GM23338 (cell line): ENCODE measurements around the gene SUPT3H.
"Not testable (repeated sequence)": the region's sequence is repeated elsewhere in the genome, so short reads cannot be mapped to it uniquely, and the experiment has no call there.

Experiments used
- CREB1 ChIP-seq: fragments of 250-450 bp; sonication (Bioruptor Pico); IDR thresholded peaks from 2 replicates; pipeline ENCODE4 v1.5.0; 2020; ENCODE audit warnings: low read depth, mild to moderate bottlenecking, moderate library complexity
- EZH2 ChIP-seq: fragments of 200-600 bp; sonication (generic); IDR thresholded peaks from one replicate; pipeline ENCODE4 v1.8.0; 2017; ENCODE audit warnings: antibody characterized with exemption, mild to moderate bottlenecking, low read depth; ENCODE audit not compliant: unreplicated experiment
- EZH2phosphoT487 ChIP-seq: fragments of 200-600 bp; sonication (generic); IDR thresholded peaks from one replicate; pipeline ENCODE4 v1.8.1; 2018; ENCODE audit warnings: antibody characterized with exemption; ENCODE audit not compliant: unreplicated experiment
- JUNB ChIP-seq: IDR thresholded peaks from one replicate; pipeline ENCODE4 v1.6.1; 2016; ENCODE audit warnings: antibody characterized with exemption; ENCODE audit not compliant: unreplicated experiment
- NANOG ChIP-seq: IDR thresholded peaks from 2 replicates; pipeline ENCODE4 v1.6.1; 2016; ENCODE audit warnings: antibody characterized with exemption, borderline replicate concordance
- POLR2AphosphoS5 ChIP-seq: IDR thresholded peaks from 2 replicates; pipeline ENCODE4 v1.6.1; 2016; ENCODE audit warnings: antibody characterized with exemption, low read depth
- STAT1 ChIP-seq: IDR thresholded peaks from one replicate; pipeline ENCODE4 v1.6.1; 2016; ENCODE audit warnings: antibody characterized with exemption; ENCODE audit not compliant: unreplicated experiment
- TF ChIP-seq, protein P1 (sequence below), 2 experiments: fragments of 200-600 bp in 1 of 2; sonication (generic) in 1 of 2; conservative IDR thresholded peaks; 2 replicates each; pipeline versions ENCODE4 v1.5.1 to v1.6.1; 2016 to 2017; ENCODE audit warnings: antibody characterized with exemption in 2 of 2, low read depth in 2 of 2, mild to moderate bottlenecking in 2 of 2, moderate library complexity in 1 of 2
- TF ChIP-seq, protein P2 (sequence below): IDR thresholded peaks from one replicate; pipeline ENCODE4 v1.6.1; 2018; ENCODE audit warnings: antibody characterized with exemption; ENCODE audit not compliant: unreplicated experiment
- TF ChIP-seq, protein P3 (sequence below): IDR thresholded peaks from 2 replicates; pipeline ENCODE4 v1.6.1; 2016; ENCODE audit warnings: antibody characterized with exemption
- TF ChIP-seq, protein P4 (sequence below): fragments of 250-450 bp; sonication (Bioruptor Pico); IDR thresholded peaks from 2 replicates; pipeline ENCODE4 v1.5.0; 2020; ENCODE audit warnings: mild to moderate bottlenecking, moderate library complexity

DNA sequence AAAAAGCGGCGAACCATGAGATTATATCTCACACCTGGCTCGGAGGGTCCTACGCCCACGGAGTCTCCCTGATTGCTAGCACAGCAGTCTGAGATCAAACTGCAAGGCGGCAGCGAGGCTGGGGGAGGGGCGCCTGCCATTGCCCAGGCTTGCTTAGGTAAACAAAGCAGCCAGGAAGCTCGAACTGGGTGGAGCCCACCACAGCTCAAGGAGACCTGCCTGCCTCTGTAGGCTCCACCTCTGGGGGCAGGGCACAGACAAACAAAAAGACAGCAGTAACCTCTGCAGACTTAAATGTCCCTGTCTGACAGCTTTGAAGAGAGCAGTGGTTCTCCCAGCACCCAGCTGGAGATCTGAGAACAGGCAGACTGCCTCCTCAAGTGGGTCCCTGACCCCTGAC, 201.4 kb downstream of the SUPT3H start:
- not testable (repeated sequence) for TF ChIP-seq EZH2; EZH2phosphoT487; POLR2AphosphoS5; STAT1; CREB1 (CRISPR knock-in tag); JUNB; NANOG
- TF ChIP-seq, protein P1, sequence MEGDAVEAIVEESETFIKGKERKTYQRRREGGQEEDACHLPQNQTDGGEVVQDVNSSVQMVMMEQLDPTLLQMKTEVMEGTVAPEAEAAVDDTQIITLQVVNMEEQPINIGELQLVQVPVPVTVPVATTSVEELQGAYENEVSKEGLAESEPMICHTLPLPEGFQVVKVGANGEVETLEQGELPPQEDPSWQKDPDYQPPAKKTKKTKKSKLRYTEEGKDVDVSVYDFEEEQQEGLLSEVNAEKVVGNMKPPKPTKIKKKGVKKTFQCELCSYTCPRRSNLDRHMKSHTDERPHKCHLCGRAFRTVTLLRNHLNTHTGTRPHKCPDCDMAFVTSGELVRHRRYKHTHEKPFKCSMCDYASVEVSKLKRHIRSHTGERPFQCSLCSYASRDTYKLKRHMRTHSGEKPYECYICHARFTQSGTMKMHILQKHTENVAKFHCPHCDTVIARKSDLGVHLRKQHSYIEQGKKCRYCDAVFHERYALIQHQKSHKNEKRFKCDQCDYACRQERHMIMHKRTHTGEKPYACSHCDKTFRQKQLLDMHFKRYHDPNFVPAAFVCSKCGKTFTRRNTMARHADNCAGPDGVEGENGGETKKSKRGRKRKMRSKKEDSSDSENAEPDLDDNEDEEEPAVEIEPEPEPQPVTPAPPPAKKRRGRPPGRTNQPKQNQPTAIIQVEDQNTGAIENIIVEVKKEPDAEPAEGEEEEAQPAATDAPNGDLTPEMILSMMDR (conservative IDR thresholded peaks at IDR 0.05; ENCODE audit: low read depth in 2 of 2) = not testable (repeated sequence)
- TF ChIP-seq, protein P2, sequence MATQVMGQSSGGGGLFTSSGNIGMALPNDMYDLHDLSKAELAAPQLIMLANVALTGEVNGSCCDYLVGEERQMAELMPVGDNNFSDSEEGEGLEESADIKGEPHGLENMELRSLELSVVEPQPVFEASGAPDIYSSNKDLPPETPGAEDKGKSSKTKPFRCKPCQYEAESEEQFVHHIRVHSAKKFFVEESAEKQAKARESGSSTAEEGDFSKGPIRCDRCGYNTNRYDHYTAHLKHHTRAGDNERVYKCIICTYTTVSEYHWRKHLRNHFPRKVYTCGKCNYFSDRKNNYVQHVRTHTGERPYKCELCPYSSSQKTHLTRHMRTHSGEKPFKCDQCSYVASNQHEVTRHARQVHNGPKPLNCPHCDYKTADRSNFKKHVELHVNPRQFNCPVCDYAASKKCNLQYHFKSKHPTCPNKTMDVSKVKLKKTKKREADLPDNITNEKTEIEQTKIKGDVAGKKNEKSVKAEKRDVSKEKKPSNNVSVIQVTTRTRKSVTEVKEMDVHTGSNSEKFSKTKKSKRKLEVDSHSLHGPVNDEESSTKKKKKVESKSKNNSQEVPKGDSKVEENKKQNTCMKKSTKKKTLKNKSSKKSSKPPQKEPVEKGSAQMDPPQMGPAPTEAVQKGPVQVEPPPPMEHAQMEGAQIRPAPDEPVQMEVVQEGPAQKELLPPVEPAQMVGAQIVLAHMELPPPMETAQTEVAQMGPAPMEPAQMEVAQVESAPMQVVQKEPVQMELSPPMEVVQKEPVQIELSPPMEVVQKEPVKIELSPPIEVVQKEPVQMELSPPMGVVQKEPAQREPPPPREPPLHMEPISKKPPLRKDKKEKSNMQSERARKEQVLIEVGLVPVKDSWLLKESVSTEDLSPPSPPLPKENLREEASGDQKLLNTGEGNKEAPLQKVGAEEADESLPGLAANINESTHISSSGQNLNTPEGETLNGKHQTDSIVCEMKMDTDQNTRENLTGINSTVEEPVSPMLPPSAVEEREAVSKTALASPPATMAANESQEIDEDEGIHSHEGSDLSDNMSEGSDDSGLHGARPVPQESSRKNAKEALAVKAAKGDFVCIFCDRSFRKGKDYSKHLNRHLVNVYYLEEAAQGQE = not testable (repeated sequence)
- TF ChIP-seq, protein P3, sequence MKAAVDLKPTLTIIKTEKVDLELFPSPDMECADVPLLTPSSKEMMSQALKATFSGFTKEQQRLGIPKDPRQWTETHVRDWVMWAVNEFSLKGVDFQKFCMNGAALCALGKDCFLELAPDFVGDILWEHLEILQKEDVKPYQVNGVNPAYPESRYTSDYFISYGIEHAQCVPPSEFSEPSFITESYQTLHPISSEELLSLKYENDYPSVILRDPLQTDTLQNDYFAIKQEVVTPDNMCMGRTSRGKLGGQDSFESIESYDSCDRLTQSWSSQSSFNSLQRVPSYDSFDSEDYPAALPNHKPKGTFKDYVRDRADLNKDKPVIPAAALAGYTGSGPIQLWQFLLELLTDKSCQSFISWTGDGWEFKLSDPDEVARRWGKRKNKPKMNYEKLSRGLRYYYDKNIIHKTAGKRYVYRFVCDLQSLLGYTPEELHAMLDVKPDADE = not testable (repeated sequence)
- TF ChIP-seq, protein P4, sequence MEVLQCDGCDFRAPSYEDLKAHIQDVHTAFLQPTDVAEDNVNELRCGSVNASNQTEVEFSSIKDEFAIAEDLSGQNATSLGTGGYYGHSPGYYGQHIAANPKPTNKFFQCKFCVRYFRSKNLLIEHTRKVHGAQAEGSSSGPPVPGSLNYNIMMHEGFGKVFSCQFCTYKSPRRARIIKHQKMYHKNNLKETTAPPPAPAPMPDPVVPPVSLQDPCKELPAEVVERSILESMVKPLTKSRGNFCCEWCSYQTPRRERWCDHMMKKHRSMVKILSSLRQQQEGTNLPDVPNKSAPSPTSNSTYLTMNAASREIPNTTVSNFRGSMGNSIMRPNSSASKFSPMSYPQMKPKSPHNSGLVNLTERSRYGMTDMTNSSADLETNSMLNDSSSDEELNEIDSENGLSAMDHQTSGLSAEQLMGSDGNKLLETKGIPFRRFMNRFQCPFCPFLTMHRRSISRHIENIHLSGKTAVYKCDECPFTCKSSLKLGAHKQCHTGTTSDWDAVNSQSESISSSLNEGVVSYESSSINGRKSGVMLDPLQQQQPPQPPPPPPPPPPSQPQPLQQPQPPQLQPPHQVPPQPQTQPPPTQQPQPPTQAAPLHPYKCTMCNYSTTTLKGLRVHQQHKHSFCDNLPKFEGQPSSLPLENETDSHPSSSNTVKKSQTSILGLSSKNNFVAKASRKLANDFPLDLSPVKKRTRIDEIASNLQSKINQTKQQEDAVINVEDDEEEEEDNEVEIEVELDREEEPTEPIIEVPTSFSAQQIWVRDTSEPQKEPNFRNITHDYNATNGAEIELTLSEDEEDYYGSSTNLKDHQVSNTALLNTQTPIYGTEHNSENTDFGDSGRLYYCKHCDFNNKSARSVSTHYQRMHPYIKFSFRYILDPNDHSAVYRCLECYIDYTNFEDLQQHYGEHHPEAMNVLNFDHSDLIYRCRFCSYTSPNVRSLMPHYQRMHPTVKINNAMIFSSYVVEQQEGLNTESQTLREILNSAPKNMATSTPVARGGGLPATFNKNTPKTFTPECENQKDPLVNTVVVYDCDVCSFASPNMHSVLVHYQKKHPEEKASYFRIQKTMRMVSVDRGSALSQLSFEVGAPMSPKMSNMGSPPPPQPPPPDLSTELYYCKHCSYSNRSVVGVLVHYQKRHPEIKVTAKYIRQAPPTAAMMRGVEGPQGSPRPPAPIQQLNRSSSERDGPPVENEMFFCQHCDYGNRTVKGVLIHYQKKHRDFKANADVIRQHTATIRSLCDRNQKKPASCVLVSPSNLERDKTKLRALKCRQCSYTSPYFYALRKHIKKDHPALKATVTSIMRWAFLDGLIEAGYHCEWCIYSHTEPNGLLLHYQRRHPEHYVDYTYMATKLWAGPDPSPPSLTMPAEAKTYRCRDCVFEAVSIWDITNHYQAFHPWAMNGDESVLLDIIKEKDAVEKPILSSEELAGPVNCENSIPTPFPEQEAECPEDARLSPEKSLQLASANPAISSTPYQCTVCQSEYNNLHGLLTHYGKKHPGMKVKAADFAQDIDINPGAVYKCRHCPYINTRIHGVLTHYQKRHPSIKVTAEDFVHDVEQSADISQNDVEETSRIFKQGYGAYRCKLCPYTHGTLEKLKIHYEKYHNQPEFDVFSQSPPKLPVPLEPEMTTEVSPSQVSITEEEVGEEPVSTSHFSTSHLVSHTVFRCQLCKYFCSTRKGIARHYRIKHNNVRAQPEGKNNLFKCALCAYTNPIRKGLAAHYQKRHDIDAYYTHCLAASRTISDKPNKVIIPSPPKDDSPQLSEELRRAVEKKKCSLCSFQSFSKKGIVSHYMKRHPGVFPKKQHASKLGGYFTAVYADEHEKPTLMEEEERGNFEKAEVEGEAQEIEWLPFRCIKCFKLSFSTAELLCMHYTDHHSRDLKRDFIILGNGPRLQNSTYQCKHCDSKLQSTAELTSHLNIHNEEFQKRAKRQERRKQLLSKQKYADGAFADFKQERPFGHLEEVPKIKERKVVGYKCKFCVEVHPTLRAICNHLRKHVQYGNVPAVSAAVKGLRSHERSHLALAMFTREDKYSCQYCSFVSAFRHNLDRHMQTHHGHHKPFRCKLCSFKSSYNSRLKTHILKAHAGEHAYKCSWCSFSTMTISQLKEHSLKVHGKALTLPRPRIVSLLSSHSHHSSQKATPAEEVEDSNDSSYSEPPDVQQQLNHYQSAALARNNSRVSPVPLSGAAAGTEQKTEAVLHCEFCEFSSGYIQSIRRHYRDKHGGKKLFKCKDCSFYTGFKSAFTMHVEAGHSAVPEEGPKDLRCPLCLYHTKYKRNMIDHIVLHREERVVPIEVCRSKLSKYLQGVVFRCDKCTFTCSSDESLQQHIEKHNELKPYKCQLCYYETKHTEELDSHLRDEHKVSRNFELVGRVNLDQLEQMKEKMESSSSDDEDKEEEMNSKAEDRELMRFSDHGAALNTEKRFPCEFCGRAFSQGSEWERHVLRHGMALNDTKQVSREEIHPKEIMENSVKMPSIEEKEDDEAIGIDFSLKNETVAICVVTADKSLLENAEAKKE (CRISPR knock-in tag) = not testable (repeated sequence)
